ENCODE data around the gene EFCAB13.

The EFCAB13 gene

DNA sequence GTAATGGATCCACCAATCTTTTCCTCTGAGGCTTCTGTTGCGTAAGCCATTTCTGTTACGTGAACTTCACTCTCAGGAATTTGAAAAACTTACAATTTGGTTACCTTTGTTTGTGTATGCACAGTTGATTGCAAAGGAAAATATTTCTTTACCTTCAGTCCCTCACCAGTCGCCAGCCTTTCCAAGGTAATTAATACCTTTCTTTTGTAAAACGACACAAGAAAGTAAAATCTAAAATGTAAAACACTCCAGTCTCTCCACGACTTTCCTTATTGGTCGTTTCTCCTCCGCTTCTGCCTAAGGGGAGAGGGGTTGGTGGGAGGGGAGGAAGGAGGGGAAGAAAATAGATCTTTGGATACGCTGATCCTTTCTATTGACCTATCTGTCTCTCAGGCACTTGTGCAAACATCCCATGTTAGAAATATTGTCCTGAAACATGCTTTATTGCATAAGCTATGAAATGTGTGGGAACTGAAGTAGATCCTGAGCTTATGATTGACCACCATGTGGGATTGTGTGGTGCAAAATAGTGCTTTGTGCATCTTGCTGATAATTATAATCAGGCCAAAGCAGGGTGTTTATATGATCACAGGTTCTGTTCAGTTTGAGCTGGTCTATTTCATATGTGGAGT lies 32.4 kb upstream of the EFCAB13 start:
- no peak for DNase-seq

DNA sequence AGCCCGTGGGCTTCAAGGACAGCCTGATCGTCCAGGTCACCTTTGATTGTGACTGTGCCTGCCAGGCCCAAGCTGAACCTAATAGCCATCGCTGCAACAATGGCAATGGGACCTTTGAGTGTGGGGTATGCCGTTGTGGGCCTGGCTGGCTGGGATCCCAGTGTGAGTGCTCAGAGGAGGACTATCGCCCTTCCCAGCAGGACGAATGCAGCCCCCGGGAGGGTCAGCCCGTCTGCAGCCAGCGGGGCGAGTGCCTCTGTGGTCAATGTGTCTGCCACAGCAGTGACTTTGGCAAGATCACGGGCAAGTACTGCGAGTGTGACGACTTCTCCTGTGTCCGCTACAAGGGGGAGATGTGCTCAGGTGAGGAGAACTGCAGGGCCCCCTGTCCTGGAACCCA lies 31.5 kb upstream of the EFCAB13 start:
- DNase-seq, result no peak

DNA sequence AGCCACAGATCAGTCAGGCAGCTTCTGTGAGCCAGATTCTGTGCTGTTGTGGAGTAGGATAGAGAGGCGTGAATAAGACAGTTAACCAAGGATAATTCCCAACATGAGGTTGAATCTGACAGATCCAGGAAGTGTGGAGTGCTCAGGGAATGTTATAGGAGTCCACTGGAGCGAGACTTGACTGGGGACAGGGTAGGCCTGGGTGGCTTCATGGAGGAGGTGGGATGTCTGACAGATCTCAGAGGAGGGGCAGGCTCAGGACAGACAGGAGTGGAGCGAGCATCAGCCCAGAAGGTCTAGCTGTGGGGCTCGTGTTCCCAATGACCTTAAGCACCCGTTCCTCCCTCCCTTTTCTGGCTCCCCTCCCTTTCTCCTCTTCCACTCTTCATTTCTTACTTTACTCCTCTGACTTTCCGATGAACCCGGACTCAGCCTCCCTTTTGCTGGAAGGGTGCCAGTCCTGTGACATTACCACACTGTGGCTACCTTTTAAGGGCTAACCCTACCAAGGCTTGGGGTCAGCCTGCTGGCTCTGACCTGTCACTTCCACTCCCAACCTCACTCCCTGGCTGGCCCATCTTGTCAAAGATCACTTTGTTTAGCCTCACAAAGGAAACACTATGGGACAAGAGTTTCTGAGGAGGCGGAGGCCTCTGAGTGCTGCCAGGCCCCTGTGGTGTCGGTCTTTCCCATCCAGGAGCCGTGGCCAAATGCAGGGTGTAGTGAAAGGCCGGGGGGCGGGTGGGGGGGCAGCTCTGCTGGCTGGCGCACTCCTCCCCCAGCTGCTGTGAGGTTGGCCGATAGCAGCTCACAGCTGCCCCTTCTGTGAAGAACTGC lies 28.5 kb upstream of the EFCAB13 start:
- peak in 42 of 51 donors; percentile 5 to 80 (median 34) for DNase-seq

DNA sequence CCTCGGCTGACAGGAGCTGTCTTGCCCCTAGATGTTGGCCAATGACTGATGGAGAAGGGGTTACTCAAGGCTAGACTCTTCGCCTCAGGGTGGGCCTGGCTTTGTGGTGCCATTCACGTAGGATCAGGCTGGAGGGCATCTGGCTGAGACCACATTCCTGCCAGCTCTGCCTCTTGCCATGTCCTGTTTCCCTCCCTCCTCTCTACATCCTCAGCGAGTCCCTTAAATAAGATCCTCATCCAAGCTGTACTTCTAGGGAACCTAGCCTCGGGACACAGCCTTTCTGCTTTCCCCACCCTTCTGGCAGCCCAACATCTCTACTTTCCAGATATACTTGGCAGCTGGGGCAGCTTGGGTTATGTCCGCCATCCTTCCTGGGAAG lies 27.9 kb upstream of the EFCAB13 start:
- peak in 3 of 51 donors; percentile 19 to 27 (median 23) for DNase-seq

DNA sequence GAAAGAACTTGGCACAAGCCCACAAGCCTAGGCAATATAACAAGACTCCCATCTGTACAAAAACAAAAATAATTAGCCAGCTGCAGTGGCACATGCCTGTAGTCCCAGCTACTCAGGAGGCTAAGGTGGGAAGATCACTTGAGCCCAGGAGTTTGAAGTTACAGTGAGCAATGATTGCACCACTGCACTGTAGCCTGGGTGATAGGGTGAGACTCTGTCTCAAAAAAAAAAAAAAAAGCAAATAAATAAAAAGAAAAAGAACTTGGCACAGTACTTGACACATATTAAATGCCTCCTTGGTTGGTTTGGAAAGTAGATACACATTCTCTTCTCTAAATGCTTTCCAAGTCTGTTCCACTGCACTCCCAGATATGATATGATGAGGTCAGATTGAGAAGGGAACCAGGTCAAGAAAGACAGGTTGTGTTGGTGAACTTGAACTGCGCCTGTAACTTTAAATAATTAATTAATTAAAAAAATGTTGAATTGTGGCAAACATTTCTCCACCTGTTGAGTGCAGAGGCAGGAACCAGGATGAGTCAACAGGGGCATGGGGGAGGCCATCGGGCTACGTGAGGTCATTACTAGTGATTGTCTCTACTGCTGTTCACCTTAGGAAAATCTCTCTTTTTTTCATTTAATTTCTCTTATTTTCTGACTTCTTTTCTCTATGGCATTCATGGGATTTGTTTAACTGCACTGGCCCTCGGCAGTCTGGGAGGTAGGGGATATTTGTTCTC lies 25.9 kb upstream of the EFCAB13 start:
- DNase-seq, result no peak

DNA sequence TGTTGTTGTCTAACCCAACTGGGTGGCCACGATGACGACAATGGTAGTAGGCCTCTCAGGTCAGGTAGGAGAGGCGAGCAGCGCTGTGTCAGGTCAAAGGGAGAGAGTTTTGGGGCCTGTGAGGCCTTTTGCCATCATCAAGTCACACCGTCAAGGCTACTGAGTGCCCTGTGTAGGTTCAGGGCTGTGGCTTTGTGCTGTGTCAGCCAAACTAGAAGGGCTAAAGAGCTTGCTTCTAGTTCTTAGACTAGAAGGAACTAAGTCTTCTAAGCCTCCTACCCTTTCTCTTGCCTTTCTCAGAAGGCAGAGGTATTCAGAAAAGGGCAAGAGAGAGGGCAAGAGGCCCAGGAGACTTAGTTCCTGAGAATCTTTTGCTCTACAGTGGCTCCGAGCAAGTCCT lies 25.0 kb upstream of the EFCAB13 start:
- no peak for DNase-seq

DNA sequence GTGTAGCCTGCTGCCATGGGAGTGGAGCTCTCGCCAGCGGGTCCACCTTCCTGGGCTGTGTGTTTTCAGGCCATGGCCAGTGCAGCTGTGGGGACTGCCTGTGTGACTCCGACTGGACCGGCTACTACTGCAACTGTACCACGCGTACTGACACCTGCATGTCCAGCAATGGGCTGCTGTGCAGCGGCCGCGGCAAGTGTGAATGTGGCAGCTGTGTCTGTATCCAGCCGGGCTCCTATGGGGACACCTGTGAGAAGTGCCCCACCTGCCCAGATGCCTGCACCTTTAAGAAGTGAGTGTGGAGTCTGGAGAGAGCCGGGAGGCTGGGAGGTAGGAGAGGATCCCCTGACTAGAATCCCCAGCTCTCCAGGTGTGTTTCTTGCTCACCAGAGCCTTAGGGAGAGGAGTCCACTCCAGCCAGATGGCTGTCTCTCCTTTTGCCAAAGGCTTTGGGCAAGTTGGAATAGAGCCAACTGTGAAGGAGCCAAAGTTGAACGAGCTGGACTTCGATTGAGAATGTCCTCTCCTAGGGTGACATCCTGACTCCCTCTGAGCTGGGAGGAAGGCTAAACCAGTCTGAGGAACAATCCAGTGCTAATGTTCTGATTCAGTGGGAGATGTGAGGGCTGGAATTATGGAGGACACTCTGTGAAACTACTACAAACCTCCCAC lies 24.4 kb upstream of the EFCAB13 start:
- no peak for DNase-seq

DNA sequence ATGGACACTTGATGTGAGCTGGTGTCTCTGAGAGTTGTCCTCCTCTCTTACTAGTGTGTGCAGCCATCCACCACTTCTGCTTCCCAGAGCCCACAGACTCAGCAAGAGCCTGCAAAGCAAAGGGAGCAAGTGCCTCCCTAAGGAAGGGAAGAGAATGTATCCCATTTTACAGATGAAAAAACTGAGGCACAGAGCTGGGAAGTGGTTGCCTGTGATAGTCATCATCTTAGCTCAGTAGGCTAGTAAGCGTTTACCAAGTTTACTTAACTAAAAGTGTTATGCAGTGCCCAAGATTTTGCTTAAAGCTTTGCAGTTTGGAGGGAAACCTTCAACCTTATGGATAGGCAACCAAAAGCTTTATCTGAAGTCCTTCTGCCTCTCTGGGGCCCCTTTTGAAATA lies 23.0 kb upstream of the EFCAB13 start:
- DNase-seq, result no peak

DNA sequence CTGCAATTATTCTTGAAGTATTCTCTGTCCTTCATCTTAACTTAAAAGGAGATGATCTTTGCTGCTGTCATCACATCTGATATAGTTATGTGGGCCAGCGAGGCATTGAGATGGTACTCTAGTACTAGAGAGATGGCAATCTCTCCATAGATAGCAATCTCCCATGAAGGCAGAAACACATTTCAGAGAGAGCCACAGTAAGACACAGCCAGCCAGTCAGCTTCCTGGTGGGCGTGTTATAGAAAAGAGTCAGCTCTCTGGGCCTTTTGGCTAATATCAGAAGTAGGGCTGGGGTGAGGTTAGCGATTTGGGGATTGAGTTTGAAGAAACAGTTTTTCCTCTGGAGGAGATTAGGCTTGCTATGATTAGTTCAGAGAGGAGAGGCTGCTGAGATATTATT lies 22.6 kb upstream of the EFCAB13 start:
- DNase-seq, result no peak

DNA sequence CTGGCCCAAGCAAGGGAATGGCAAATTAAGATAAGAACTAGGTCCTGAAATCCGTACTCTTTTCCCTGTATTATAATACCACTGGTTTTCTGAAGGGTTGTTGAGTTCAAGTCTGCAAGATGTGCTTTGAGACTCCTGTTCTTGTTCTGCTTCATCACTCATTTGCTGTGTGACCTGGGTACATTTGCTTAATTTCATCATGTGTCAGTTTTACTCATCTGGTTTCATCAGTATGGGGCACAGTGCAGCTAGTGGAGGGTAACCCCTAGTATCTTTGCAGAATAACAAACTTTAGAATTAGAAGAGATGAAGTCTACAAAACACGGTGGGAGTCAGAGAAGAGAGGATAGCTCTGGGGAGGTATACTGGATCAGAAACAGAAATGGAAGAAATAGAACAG lies 21.9 kb upstream of the EFCAB13 start:
- no peak for DNase-seq

DNA sequence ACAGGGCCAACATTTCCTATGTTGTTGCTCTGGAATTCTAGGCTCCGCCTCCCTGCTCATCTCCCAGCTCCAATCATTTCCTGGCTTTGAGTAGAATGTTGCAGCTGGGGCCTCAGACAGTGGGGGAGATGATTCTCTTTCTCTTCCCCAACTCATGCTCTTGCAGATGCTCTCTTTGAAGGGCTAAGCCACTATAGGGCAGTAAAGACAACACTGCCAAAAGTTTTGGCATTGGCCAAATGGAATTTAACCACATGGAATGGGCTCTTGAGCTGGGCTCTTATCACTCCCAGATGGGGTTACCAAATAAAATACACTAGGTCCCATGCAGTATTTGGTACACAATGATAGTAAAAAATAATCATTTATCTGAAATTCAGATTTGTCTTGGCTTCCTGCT lies 19.6 kb upstream of the EFCAB13 start:
- DNase-seq, result no peak

DNA sequence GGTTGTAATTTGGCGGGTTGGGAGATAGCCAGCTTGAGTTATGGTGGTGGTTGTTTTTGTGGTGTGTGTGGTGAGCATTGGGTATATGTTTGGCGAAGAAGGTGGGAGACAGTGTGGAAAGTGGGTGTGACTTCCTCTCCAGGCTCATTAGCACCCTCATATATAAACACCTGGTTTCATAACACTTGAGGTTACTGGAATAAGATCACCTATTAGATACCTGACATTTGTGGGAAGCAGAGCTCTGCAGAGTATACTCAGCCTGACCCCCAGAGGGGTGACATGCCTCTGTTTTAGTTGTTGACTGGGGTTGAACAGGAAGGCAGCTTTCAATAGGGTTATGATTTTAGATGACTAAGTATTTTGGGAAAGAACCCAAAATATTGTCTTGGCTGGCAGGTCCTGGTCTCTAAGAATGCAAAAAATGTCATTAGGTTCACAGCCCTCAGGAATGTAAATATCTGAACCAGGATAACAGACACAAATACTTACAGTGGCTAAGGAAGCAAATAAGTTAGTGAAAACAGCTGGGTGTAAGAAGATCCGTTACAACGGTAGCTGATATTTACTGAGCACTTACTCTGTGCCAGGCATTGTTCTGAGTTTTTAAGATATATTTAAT lies 18.3 kb upstream of the EFCAB13 start:
- DNase-seq, result no peak

DNA sequence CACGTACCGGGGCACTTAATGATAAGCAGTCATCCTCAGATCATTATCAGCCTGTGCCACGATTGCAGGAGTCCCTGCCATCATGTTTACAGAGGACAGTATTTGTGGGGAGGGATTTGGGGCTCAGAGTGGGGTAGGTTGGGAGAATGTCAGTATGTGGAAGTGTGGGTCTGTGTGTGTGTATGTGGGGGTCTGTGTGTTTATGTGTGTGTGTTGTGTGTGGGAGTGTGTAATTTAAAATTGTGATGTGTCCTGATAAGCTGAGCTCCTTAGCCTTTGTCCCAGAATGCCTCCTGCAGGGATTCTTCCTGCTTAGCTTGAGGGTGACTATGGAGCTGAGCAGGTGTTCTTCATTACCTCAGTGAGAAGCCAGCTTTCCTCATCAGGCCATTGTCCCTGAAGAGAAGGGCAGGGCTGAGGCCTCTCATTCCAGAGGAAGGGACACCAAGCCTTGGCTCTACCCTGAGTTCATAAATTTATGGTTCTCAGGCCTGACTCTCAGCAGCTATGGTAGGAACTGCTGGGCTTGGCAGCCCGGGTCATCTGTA lies 13.5 kb upstream of the EFCAB13 start:
- peak in 1 of 51 donors; percentile 0 for DNase-seq

DNA sequence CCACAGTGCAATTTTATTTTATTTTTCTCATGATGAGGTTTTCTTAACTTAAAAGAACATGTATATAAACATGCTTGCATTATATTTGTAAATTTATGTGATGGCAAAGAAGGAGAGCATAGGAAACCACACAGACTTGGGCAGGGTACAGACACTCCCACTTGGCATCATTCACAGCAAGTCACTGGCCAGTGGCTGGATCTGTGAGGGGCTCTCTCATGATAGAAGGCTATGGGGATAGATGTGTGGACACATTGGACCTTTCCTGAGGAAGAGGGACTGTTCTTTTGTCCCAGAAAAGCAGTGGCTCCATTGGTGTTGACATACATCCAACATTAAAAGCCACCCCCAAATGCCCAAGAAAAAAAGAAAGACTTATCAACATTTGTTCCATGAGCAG lies 12.3 kb upstream of the EFCAB13 start:
- DNase-seq, result no peak

DNA sequence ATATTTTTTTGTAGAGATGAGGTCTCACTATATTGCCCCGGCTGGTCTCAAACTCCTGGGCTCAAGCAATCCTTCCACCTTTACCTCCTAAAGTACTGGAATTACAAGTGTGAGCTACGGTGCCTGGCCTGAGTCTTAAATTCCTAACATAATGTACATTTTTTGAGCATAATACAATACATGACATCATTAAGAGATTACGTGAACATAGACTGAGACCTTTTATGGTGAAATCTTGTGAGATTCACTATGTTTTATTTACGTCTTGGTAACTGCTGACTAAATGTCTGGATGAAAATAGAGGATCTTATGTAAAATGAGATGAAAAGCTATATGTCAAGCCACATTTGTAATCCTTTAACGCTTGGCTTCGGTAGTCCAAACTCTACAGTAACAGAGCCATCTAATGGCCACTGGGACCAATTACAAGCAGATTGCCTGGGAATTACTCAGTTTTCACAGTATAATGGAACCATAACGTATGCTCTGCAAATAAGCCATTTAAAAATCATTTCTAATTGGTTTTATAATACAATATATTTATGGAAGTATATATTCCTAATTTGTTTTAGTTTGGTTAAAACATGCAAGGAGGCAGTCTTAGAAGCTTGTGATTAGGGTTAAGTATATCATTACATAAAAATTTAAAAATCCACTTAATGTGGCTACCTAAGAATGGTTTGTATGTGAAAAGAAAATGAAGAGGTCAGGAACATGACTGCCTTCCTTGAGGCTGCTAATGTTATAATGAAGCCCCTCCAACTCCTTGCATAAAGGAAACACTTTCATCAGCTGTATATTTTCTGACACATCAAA lies 8.1 kb upstream of the EFCAB13 start:
- peak in 15 of 51 donors; percentile 1 to 39 (median 7) for DNase-seq

DNA sequence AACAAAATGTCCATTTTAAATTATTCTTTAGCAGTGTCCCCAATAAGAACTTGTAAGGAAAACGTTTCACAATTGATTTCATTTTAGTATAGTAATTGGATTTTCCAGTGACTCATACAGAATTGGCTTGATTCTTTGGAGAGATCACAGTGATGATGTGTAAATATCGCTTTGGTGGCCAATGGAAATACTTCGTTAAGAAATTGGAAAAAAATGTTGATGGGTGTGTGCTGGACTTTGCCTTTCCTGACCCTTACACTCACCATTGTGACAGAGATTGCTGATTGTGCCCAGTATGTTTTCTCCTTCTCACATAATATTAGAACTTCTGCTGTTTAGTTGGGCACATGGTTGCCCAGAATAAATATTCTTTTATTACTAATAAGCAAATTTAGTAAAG lies 7.4 kb upstream of the EFCAB13 start:
- no peak for DNase-seq

DNA sequence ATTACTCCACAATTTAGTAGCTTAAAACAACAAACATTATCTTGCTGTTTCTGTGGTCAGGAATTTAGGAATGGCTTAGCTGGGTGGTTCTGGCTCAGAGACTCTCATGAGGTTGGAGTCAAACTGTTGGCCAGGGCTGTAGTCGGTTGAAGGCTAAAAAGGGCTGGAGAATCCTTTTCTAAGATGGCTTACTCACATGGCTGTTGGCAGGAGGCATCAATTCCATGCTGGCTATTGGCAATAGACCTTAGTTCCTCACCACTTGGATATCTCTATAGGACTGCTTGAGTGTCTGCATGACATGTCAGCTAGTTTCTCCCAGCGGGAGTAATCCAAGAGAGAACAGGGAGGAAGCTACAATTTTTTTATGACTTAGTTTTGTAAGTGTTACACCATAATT lies 6.6 kb upstream of the EFCAB13 start:
- DNase-seq, result no peak

DNA sequence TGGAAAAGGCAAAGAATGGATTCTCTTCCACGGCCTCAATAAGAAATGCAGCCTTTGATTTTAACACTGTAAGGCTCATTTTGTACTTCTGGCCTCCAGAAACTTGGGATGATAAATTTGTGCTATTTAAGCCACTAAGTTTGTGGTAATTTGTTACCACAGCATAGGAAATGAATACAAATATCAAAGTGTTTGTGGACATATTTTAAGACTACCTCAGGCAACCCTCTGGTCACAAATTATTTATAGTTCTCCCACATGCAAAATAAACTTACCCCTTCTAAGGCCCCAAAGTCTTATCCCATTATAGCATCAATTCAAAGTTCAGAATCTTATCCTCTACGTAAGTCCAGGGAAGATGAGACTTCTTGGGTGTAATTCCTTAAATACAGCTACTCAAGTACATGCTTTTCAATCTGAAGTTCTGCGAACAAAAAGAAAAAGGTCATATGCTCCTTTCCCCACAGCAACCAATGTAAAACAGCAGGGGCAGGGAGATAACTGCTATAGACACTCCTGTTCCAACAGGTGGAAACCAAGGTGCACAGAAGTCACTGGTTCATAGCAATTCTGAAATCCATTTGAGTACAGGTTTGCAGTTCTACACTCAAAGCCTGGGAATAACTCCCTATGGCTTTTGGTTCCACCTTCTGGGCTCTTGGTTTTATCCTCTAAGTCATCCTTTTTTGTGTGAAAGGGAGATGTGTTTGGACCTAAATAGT lies 5.4 kb upstream of the EFCAB13 start:
- DNase-seq, result no peak

DNA sequence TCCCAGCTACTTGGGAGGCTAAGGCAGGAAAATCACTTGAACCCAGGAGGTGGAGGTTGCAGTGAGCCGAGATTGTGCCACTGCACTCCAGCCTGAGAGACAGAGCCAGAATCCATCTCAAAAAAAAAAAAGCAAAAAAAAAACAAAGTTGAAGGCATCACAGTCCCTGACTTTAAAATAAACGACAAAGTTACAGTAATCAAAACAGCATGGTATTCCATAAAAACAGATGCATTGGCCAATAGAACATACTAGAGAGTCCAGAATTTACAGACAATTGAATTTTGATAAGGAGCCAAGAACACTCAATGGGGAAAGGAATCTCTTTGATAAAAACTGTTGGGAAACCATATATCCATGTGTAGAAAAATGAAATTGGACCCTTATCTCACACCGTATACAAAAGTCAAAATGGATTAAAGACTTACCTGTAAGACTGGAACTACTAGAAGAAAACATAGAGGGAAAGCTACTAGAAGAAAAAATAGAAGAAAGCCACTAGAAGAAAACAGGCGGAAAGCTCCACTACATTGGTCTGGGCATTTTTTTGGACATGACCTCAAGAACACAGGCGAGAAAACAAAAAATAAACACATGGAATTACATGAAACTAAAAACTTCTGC lies 2.8 kb upstream of the EFCAB13 start:
- DNase-seq, result no peak
